ENCODE data around the gene FRY. TPM values are rescaled to one million over a fixed set of nuclear protein-coding genes. Genes with fewer than 3 reads are reported as not detected.

The FRY gene
- total RNA-seq, 1 experiment from 2014 or later = 11.7 TPM

GRCh38 chr13:32330441-32330840 lies 298.9 kb downstream of the FRY start:
- DNase-seq (ENCODE audit: extremely low read depth, low read depth) = no peak

- DNase-seq (ENCODE audit: extremely low read depth, low read depth) = no peak
Observed at GRCh38 chr13:32334671-32335070, 303.1 kb downstream of the FRY start.

GRCh38 chr13:32340914-32341313 lies 309.3 kb downstream of the FRY start:
- DNase-seq (ENCODE audit: extremely low read depth, low read depth) = no peak

- no peak for DNase-seq (ENCODE audit: extremely low read depth, low read depth)
Observed at GRCh38 chr13:32347651-32348050, 316.1 kb downstream of the FRY start.
